GM20431 (cell line): ENCODE results near the gene HOXD10.

ENCODE experiments used
- in situ Hi-C: fragments of 300-500 bp; cut with MseI, MboI; formaldehyde crosslinking; loops from one replicate; pipeline ENCODE4 v1.15.0; 2020; ENCODE audit warnings: low sequenced_read_pairs; ENCODE audit not compliant: unreplicated experiment

The HOXD10 gene

DNA sequence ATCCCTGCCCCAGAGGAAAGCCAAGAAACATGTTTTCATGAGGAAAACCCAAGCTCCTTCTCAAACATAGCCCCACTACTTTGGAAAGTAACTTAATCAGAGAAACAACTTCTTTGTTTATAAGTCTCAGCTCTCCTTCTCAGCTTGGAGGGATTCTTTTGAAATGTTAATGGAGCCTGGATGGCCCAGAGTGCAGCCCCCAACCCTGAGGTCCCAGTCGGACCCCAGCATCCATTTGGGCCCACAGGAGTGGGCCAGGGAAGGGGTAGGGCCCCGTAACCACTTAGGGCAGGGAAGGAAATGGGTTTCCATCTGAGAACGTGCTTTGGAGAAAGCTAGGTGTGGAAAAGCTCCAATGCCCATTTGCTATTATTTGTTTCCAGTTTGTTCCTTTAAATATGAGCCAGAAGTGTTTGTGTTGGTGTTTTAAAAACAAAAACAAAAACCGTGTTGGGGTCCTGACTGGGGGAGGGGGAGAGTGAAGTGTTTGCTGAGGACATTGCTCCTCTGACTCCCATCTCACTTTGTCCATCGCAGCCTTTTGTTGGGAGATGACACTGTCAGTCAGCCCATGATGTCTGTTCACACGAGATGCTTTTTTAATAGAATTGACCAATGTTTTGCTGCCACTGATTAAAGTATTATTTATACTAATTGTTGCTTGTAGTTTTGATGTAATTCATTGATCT is 38.9 kb downstream of the HOXD10 start:
- in situ Hi-C loops = no loop called here

GRCh38 chr2:176156301-176156806 is 39.8 kb downstream of the HOXD10 start:
- in situ Hi-C loops = no loop called here

- in situ Hi-C loops = no loop called here
Observed at GRCh38 chr2:176156807-176157498, 40.4 kb downstream of the HOXD10 start, which contains the start of gene HOXD3. Gene HOXD3 (plus strand): TSS chr2:176157307. CDS start chr2:176169115, 11,808 bp downstream.

- in situ Hi-C loops = no loop called here
Observed at GRCh38 chr2:176157499-176158185, 41.1 kb downstream of the HOXD10 start.

GRCh38 chr2:176158186-176158591 is 41.6 kb downstream of the HOXD10 start:
- in situ Hi-C loops = no loop called here

GRCh38 chr2:176158855-176159662 is 42.5 kb downstream of the HOXD10 start:
- in situ Hi-C loops = no loop called here

DNA sequence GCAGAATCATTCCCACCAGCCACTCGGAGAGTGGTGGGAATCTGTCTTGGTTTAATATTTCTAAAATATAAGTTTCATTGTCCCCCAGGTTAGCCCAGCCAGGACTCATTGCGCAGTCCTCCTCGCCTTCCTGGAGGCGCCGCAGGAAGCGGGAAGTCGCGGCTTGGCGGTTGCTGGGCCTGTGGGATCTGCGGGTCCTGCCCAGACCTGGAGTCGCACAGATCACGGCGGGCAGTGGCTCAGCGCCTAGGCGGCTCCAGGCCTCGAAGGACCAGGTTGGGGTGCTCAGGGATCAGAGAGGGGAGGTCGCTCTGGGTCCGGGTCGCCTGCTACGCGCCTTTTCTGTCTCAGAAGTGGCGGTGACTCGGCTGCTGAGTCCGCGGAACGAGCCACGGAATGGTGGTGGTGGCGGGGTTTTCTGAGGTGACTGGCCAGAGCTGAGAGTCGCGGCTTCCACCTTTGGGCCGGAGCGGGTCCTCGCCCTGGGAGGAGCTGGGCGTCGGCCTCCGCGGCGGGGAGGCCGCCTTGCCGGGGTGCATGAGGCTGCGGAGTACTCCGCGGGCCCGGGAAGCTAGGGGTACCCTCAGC is 43.2 kb downstream of the HOXD10 start:
- in situ Hi-C loops = no loop called here

DNA sequence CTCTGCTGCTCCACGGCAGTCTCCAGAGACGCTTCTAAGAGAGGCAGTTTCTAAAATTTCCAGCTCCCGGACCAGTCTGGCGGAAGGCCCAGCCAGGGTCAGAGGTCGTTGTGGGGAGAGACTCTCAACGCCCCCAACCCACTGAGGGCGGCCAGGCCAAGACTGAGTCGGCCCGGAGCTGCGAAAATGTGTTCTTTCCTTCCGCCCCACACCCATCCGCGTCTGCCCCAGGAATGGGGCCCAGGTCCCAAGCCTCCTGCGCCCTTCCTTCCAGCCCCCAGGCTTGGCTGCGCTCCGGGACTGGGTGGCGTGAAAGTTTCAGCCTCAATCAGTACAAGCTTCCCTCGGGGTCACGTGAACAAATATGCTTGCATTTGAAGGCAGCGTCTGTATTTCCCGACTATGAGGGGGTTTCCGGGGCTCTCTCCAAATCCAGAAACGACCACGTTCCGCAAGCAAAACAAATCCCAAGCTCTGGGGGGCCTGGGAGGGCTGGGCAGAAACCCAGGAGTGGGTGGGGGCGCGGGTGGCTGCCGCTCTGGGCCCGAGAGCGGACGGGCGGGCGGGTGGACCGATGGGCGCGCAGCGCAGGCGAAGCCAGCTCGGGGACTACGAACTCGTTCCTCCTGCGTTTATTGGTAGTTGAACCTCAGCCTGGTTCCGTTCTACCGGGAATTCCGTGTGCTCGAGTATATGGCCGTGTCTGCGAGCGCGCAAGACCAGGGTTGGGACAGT is 43.8 kb downstream of the HOXD10 start:
- in situ Hi-C loops = no loop called here

GRCh38 chr2:176160986-176161824 is 44.6 kb downstream of the HOXD10 start:
- in situ Hi-C loops = no loop called here

DNA sequence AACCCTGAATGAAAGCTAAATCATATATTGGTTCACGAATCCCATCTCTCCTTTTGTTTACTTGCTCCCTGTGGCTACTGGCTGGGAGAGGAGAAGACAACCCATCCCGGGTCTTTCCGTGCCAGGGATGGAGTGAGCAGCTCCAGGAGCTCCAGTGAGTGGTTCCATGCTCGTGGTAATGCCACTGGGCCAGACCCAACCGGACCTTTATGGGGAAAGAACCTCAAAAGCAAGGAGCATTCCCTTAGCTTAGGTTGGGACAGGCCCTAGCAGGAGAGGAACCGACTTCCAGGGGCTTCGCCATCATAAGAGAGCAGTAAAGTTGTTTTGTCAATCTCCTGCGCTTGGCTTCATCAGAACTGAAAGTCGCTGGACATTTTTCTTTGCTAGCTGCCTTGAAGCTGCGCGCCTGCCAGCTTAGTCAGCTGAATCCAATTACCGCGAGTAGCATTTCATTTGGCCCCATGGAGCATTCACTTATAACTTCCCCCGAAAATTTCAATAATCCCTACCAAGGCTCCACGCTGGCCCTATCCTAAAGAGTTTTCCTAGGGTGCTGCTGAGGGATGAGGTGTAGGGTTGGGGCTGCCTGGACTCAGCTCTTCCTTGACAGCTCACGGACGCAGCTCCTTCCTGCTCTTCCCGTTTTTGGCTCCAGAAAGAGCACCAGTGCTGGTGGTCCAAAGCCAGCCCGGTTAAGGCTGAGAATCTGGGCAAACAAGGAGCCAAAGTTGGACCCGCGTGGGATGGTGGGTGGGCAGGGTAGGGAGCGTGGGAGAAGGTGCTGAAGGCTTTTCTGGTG is 45.4 kb downstream of the HOXD10 start:
- in situ Hi-C loops = no loop called here

GRCh38 chr2:176162911-176163671 is 46.5 kb downstream of the HOXD10 start:
- in situ Hi-C loops = no loop called here

GRCh38 chr2:176163672-176164056 is 47.1 kb downstream of the HOXD10 start:
- in situ Hi-C loops = no loop called here

DNA sequence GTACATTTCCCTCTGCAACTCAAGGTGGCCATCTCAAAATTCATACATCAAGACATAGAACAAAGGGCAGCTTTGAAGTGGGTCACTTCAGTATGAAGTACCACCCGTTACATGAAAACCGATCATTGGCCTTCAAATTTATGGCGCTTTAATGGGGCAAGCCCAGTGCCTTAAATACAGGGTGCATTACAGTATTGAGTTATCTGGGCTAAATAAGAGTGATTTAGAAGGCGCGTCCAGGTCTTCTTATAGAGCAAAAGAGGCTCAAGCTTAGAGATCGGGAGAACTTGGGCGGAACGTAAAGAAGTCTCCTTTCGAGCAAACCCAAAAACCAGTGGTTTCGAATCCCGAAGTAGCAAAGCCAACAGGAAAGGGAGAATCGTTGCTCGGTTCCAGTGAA is 47.6 kb downstream of the HOXD10 start:
- in situ Hi-C loops = no loop called here

- in situ Hi-C loops = no loop called here
Observed at GRCh38 chr2:176164611-176165369, 48.2 kb downstream of the HOXD10 start.

- in situ Hi-C loops = no loop called here
Observed at GRCh38 chr2:176165370-176166050, 48.9 kb downstream of the HOXD10 start.
